GM12878 (cell line): Measurements from ENCODE around the gene ZBTB9. TPM values are rescaled to one million over a fixed set of nuclear protein-coding genes. Genes with fewer than 3 reads are reported as not detected.

ENCODE experiments used
- ATAC-seq: fragments of 200-7000 bp; cut with Tn5 transposase; 3 replicates; pipeline ENCODE4 v1.9.1; 2020; ENCODE audit warnings: mild to moderate bottlenecking, moderate library complexity
- BruUV-seq: library from RNA; stranded (reverse); fragments of 400-500 nt; replicated peaks from 2 replicates; lab custom pipeline; 2021; lab: Mats Ljungman, UMichigan
- CTCF ChIA-PET: fragments of 300-600 bp; sonication (Branson Sonifier 250); formaldehyde crosslinking; extraction: SDS; loops from one replicate; lab custom pipeline; 2021; ENCODE audit warnings: inconsistent platforms; lab: Yijun Ruan, JAX
- POLR2A ChIA-PET: fragments of 350-600 bp; formaldehyde crosslinking; extraction: SDS; loops from one replicate; lab custom pipeline; 2021; ENCODE audit warnings: inconsistent platforms; lab: Charles Lee
- RAD21 ChIA-PET: fragments of 300-600 bp; sonication (Branson Sonifier 250); formaldehyde crosslinking; loops from one replicate; lab custom pipeline; 2023; ENCODE audit warnings: antibody characterized with exemption; ENCODE audit not compliant: unreplicated experiment; lab: Charles Lee
- SMC1A ChIA-PET: fragments of 300-600 bp; sonication (Branson Sonifier 250); formaldehyde crosslinking; loops from one replicate; lab custom pipeline; 2023; ENCODE audit not compliant: unreplicated experiment, uncharacterized antibody; lab: Charles Lee
- DNase-seq: peaks from one replicate; pipeline ENCODE4 v3.0.0-alpha.2; 2011; ENCODE audit warnings: low read depth, low spot score
- FAIRE-seq: peaks from 3 replicates; lab custom pipeline; 2011; peaks lifted over from hg19 to GRCh38; lab: Jason Lieb, UNC
- H2AFZ ChIP-seq: 2 replicates; pipeline ENCODE4 v1.6.0; 2011; ENCODE audit warnings: low read depth, low read length, control low read depth; ENCODE audit not compliant: control insufficient read depth
- H3K27ac ChIP-seq: 2 replicates; pipeline ENCODE4 v1.5.1; 2011; ENCODE audit warnings: control low read depth; ENCODE audit not compliant: control insufficient read depth, insufficient read depth
- H3K27me3 ChIP-seq, 2 experiments: replicated peaks in 1 of 2; 2 replicates each; pipeline versions ENCODE4 v1.6.0 to v1.6.1; 2011; ENCODE audit warnings: low read length in 1 of 2; ENCODE audit not compliant: control insufficient read depth in 2 of 2, insufficient read depth in 2 of 2
- H3K36me3 ChIP-seq, 2 experiments: 2 replicates each; pipeline ENCODE4 v1.5.1; 2011; ENCODE audit warnings: low read length in 1 of 2; ENCODE audit not compliant: control insufficient read depth in 2 of 2, insufficient read depth in 2 of 2
- H3K4me1 ChIP-seq: 2 replicates; pipeline ENCODE4 v1.6.1; 2011; ENCODE audit warnings: mild to moderate bottlenecking, low read length, moderate library complexity, mixed read lengths; ENCODE audit not compliant: control insufficient read depth, insufficient read depth
- H3K4me2 ChIP-seq: 2 replicates; pipeline ENCODE4 v1.6.0; 2011; ENCODE audit warnings: control low read depth; ENCODE audit not compliant: control insufficient read depth, insufficient read depth
- H3K4me3 ChIP-seq: fragments of 200-600 bp; sonication (generic); 2 replicates; pipeline ENCODE4 v1.5.1; 2016
- H3K79me2 ChIP-seq: 2 replicates; pipeline ENCODE4 v1.6.0; 2011; ENCODE audit warnings: low read length; ENCODE audit not compliant: control insufficient read depth, insufficient read depth
- H3K9ac ChIP-seq: 2 replicates; pipeline ENCODE4 v1.8.0; 2011; ENCODE audit warnings: low read length, control low read depth, mixed read lengths; ENCODE audit not compliant: control insufficient read depth, insufficient read depth
- H3K9me3 ChIP-seq: replicated peaks from 3 replicates; pipeline ENCODE4 v1.5.1; 2011; ENCODE audit warnings: mild to moderate bottlenecking, low read length; ENCODE audit not compliant: control insufficient read depth, insufficient read depth
- H4K20me1 ChIP-seq: 2 replicates; pipeline ENCODE4 v1.6.0; 2011; ENCODE audit not compliant: control insufficient read depth, insufficient read depth
- CHD1 ChIP-seq: IDR thresholded peaks from 2 replicates; pipeline ENCODE4 v1.6.1; 2012; ENCODE audit warnings: low read depth, low read length, improper control_type of control experiment
- HDAC2 ChIP-seq: fragments of 200-600 bp; sonication (generic); IDR thresholded peaks from 2 replicates; pipeline ENCODE4 v1.6.1; 2017
- IRF4 ChIP-seq: IDR thresholded peaks from 2 replicates; pipeline ENCODE4 v1.6.1; 2011; ENCODE audit warnings: low read depth, low read length
- KDM1A ChIP-seq: fragments of 200-600 bp; sonication (generic); IDR thresholded peaks from 2 replicates; pipeline ENCODE4 v1.6.1; 2016; ENCODE audit warnings: borderline replicate concordance
- NFIC ChIP-seq: IDR thresholded peaks from 2 replicates; pipeline ENCODE4 v1.6.1; 2012; ENCODE audit warnings: low read depth, mild to moderate bottlenecking, inconsistent platforms, low read length, moderate library complexity
- NR2F1 ChIP-seq: fragments of 450-650 bp; conservative IDR thresholded peaks from 2 replicates; pipeline ENCODE4 v1.6.1; 2017; ENCODE audit warnings: mild to moderate bottlenecking
- PAX8 ChIP-seq: fragments of 450-650 bp; IDR thresholded peaks from 2 replicates; pipeline ENCODE4 v1.6.1; 2017; ENCODE audit warnings: mild to moderate bottlenecking, moderate library complexity
- SMAD5 ChIP-seq: IDR thresholded peaks from 2 replicates; pipeline ENCODE4 v1.6.1; 2016; ENCODE audit warnings: antibody characterized with exemption, low read depth
- SPI1 ChIP-seq: IDR thresholded peaks from 2 replicates; pipeline ENCODE4 v1.6.1; 2011; ENCODE audit warnings: low read depth, mild to moderate bottlenecking, low read length, moderate library complexity, borderline replicate concordance; ENCODE audit not compliant: insufficient read depth
- STAT1 ChIP-seq: fragments of 450-650 bp; conservative IDR thresholded peaks from 2 replicates; pipeline ENCODE4 v1.6.1; 2014; ENCODE audit warnings: antibody characterized with exemption, mild to moderate bottlenecking
- WGBS: methylation state at CpG from one replicate; pipeline ENCODE4 v1.1.6; 2016; ENCODE audit warnings: low lambda C conversion rate; ENCODE audit not compliant: insufficient replicate concordance, insufficient coverage; ENCODE audit errors: missing lambda C conversion rate; 5-methylcytosine and 5-hydroxymethylcytosine counted together
- in situ Hi-C: fragments of 300-500 bp; cut with MboI; formaldehyde crosslinking; loops from 9 replicates; pipeline ENCODE4 v1.14.3; 2018; ENCODE audit warnings: mixed read lengths
- intact Hi-C: fragments of 100-400 bp; cut with micrococcal nuclease; formaldehyde crosslinking; loops from one replicate; pipeline ENCODE4 v1.14.2; 2022; ENCODE audit not compliant: unreplicated experiment
- polyA plus RNA-seq, 11 experiments: library from polyadenylated mRNA; depleted of rRNA in 4 of 11; unstranded in 6 of 11; stranded (reverse) in 5 of 11; fragments of >200 nt; fragmentation: Nextera tagmentation in 4 of 11; fragmentation: Illumina TruSeq in 1 of 11; extraction: Ambion mirVana in 4 of 11; extraction: Trizol in 1 of 11; gene quantifications; 1 replicate in 1 of 11; 2 replicates in 10 of 11; pipeline versions ENCODE4 v1.2.1 to v1.2.3, GENCODE V29; 2011 to 2016; ENCODE audit warnings: inconsistent platforms in 2 of 11, missing spikeins in 2 of 11, low read depth in 1 of 11
- total RNA-seq, 4 experiments: library from RNA; depleted of rRNA in 3 of 4; stranded (reverse); fragments of >200 nt in 3 of 4; fragmentation: Illumina TruSeq in 1 of 4; extraction: Trizol in 1 of 4; gene quantifications; 2 replicates each; pipeline versions ENCODE4 v1.2.1 to v1.2.3, GENCODE V29; 2013 to 2021
- TF ChIP-seq, protein P1 (sequence below), 3 experiments: IDR thresholded peaks in 2 of 3; conservative IDR thresholded peaks in 1 of 3; 2 replicates each; pipeline ENCODE4 v1.5.1; 2011; ENCODE audit warnings: low read depth in 3 of 3, low read length in 3 of 3, mild to moderate bottlenecking in 3 of 3, control low read depth in 2 of 3, moderate library complexity in 2 of 3, inconsistent platforms in 1 of 3, mixed read lengths in 1 of 3; ENCODE audit not compliant: control insufficient read depth in 2 of 3, insufficient read depth in 1 of 3; ENCODE audit errors: extremely low read depth in 1 of 3

ZBTB9 gene
- total and polyA plus RNA-seq, 10 of the 15 experiments (the other 5 are each of a cell fraction or from before 2014, with no cell fraction given), result 1.5 to 12.7 (median 6.9) TPM

GRCh38 chr6:33450434-33450833 is 3.9 kb upstream of the ZBTB9 start (continued):
- TF ChIP-seq NR2F1, result no peak
- no peak for TF ChIP-seq NFIC
- TF ChIP-seq, protein P1, sequence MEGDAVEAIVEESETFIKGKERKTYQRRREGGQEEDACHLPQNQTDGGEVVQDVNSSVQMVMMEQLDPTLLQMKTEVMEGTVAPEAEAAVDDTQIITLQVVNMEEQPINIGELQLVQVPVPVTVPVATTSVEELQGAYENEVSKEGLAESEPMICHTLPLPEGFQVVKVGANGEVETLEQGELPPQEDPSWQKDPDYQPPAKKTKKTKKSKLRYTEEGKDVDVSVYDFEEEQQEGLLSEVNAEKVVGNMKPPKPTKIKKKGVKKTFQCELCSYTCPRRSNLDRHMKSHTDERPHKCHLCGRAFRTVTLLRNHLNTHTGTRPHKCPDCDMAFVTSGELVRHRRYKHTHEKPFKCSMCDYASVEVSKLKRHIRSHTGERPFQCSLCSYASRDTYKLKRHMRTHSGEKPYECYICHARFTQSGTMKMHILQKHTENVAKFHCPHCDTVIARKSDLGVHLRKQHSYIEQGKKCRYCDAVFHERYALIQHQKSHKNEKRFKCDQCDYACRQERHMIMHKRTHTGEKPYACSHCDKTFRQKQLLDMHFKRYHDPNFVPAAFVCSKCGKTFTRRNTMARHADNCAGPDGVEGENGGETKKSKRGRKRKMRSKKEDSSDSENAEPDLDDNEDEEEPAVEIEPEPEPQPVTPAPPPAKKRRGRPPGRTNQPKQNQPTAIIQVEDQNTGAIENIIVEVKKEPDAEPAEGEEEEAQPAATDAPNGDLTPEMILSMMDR (IDR thresholded peaks at IDR 0.05 in 2 of 3, conservative IDR thresholded peaks at IDR 0.05 in 1 of 3; ENCODE audit: control insufficient read depth in 2 of 3, extremely low read depth in 1 of 3, insufficient read depth in 1 of 3, low read depth in 3 of 3, low read length in 3 of 3), result no peak
- TF ChIP-seq HDAC2, result no peak

- no TSS peak for BruUV-seq
- CTCF ChIA-PET, result no interaction called here
- in situ Hi-C loops, result no loop called here
- Histone ChIP-seq H3K9ac (no peak overlapping the region), H3K4me2 (no peak overlapping the region), H3K9me3 (no peaks in the 10 kb centered on the region), H4K20me1 (no peaks in the 10 kb centered on the region), H3K79me2 (peaks cover 17% of the 10 kb centered on the region), H3K4me1 (peaks cover 3% of the 10 kb centered on the region; the same call in 1 of the 2 replicates), H3K36me3 (peaks cover 0 to 4% of the 10 kb centered on the region in 2 experiments; a peak in 2 of 4 replicates), H3K27me3 (no peaks in the 10 kb centered on the region), H3K4me3 (no peak overlapping the region), H3K27ac (no peak overlapping the region), H2AFZ (no peak overlapping the region)
- WGBS, result 97% methylated on average over 10 of the region's 15 CpGs
- RAD21 ChIA-PET, result no interaction called here
- no peak for DNase-seq
- TF ChIP-seq KDM1A (no peak), SPI1 (no peak), CHD1 (no peak), IRF4 (no peak), SMAD5 (no peak), PAX8 (no peak), STAT1 (no peak)
- TF ChIP-seq, all 136 proteins: peak for 0
- SMC1A ChIA-PET, result no interaction called here
- POLR2A ChIA-PET, result no interaction called here
- intact Hi-C loops, result no loop called here
- FAIRE-seq, result no peak
- ATAC-seq, result no peak
Observed at GRCh38 chr6:33451606-33452005, 2.8 kb upstream of the ZBTB9 start.
